ENCODE data around the gene EIPR1.

- TF ChIP-seq CTCF (conservative IDR thresholded peaks at IDR 0.05) (peak; percentile 24; the same call in 1 of the 2 replicates), EZH2 (IDR thresholded peaks at IDR 0.05; ENCODE audit: low read depth) (no peak)
These were observed 198.4 kb downstream of the EIPR1 start for GRCh38 chr2:3179208-3179607.
